Fibroblast of the aortic adventitia (primary cell): Measurements from ENCODE around the gene CACNA1H. TPM values are rescaled to one million over a fixed set of nuclear protein-coding genes. Genes with fewer than 3 reads are reported as not detected.

Source experiments
- DNase-seq: peaks from one replicate; pipeline ENCODE4 v3.0.0-alpha.2; 2010; ENCODE audit warnings: low read depth
- H3K4me3 ChIP-seq: 2 replicates; pipeline ENCODE4 v1.5.1; 2011; ENCODE audit warnings: low read depth, mild to moderate bottlenecking, control low read depth, low read length, moderate library complexity
- total RNA-seq: library from RNA; depleted of rRNA; stranded (reverse); fragments of >200 nt; gene quantifications from 2 replicates; pipeline ENCODE4 v1.2.3, GENCODE V29; 2012; ENCODE audit warnings: low replicate concordance
- TF ChIP-seq, protein P1 (sequence below): IDR thresholded peaks from 2 replicates; pipeline ENCODE4 v1.5.1; 2011; ENCODE audit warnings: mild to moderate bottlenecking, low read length, control low read depth, inconsistent platforms; ENCODE audit not compliant: insufficient read depth

The CACNA1H gene
- total RNA-seq, 1 donor = not detected

- no peak for DNase-seq
- no peak overlapping the region for H3K4me3 ChIP-seq
- TF ChIP-seq, protein P1, sequence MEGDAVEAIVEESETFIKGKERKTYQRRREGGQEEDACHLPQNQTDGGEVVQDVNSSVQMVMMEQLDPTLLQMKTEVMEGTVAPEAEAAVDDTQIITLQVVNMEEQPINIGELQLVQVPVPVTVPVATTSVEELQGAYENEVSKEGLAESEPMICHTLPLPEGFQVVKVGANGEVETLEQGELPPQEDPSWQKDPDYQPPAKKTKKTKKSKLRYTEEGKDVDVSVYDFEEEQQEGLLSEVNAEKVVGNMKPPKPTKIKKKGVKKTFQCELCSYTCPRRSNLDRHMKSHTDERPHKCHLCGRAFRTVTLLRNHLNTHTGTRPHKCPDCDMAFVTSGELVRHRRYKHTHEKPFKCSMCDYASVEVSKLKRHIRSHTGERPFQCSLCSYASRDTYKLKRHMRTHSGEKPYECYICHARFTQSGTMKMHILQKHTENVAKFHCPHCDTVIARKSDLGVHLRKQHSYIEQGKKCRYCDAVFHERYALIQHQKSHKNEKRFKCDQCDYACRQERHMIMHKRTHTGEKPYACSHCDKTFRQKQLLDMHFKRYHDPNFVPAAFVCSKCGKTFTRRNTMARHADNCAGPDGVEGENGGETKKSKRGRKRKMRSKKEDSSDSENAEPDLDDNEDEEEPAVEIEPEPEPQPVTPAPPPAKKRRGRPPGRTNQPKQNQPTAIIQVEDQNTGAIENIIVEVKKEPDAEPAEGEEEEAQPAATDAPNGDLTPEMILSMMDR = no peak
Measured at GRCh38 chr16:1144476-1145382, 8.2 kb upstream of the CACNA1H start.

GRCh38 chr16:1145383-1146100 is 7.4 kb upstream of the CACNA1H start:
- TF ChIP-seq, protein P1 = no peak
- H3K4me3 ChIP-seq = no peak overlapping the region
- DNase-seq = no peak

GRCh38 chr16:1146409-1146808 is 6.5 kb upstream of the CACNA1H start:
- no peak overlapping the region for H3K4me3 ChIP-seq
- DNase-seq = no peak
- TF ChIP-seq, protein P1 = no peak

- no peak for DNase-seq
- TF ChIP-seq, protein P1 = no peak
- H3K4me3 ChIP-seq = no peak overlapping the region
Measured at GRCh38 chr16:1147027-1147426, 5.9 kb upstream of the CACNA1H start.

DNA sequence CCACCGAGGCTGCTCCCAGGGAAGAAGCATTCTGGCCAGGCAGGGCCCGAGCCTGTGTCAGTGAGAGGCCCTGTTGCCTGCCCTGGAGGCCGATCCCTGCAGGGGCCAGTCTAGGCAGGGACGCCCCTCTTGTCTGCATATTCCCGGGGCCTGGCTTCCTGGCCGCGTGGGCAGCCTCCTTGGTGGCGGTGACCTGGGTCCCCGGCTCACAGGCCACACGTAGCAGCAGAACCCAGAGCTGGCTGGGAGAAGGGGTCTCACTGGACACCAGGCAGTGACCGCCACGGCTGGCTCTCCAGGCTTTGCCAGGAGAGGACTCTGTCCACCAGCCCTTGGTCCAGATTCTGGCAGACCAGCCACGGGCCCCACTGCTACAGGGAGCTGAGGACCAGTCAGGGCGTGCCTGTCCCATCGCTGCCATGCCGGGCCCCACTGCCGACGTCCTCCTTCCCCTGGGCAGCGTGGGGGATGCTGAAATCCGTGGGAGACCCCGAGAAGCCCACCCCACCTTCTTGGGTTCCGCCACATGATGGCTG is 3.7 kb upstream of the CACNA1H start:
- TF ChIP-seq, protein P1 = no peak
- no peak for DNase-seq
- H3K4me3 ChIP-seq = no peak overlapping the region

- TF ChIP-seq, protein P1 = no peak
- no peak overlapping the region for H3K4me3 ChIP-seq
- DNase-seq = peak; percentile 9
Measured at GRCh38 chr16:1150511-1150982, 2.4 kb upstream of the CACNA1H start.
